Measurements from ENCODE around the gene SH3GLB2. TPM values are rescaled to one million over a fixed set of nuclear protein-coding genes. Genes with fewer than 3 reads are reported as not detected.

The SH3GLB2 gene
- total RNA-seq, 1 donor from 2014 or later, result 76.1 TPM

DNA sequence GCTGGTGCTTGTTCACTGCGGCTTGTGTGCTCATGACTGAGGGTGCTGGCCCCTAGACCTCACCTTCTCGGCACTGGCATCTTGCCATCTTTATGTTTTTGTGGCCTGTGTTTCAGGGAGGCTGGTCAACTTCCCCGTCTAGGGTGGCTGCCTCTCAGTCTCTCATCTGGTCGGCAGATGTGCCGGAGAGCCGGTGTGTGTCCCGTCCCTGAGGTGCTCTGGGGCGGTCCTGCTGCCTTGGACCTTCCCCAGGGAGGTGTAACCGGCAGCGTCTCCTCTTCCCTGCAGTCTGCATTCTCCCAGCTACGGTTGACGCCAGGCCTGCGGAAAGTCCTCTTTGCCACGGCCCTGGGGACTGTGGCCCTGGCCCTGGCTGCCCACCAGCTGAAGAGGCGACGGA is 13.9 kb upstream of the SH3GLB2 start:
- no peaks in the 10 kb centered on the region for H3K27me3 Mint-ChIP-seq (ENCODE audit: low read depth)
- no peak overlapping the region for H3K4me3 Mint-ChIP-seq
- no peak for DNase-seq (ENCODE audit: low read depth, low spot score)
- TF ChIP-seq, protein P1, sequence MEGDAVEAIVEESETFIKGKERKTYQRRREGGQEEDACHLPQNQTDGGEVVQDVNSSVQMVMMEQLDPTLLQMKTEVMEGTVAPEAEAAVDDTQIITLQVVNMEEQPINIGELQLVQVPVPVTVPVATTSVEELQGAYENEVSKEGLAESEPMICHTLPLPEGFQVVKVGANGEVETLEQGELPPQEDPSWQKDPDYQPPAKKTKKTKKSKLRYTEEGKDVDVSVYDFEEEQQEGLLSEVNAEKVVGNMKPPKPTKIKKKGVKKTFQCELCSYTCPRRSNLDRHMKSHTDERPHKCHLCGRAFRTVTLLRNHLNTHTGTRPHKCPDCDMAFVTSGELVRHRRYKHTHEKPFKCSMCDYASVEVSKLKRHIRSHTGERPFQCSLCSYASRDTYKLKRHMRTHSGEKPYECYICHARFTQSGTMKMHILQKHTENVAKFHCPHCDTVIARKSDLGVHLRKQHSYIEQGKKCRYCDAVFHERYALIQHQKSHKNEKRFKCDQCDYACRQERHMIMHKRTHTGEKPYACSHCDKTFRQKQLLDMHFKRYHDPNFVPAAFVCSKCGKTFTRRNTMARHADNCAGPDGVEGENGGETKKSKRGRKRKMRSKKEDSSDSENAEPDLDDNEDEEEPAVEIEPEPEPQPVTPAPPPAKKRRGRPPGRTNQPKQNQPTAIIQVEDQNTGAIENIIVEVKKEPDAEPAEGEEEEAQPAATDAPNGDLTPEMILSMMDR (conservative IDR thresholded peaks at IDR 0.05), result no peak
- H3K36me3 Mint-ChIP-seq (ENCODE audit: low read depth), result no peaks in the 10 kb centered on the region
- peaks cover 11% of the 10 kb centered on the region for H3K4me1 Mint-ChIP-seq
- H3K9me3 Mint-ChIP-seq, result no peaks in the 10 kb centered on the region
- no peak overlapping the region for H3K27ac Mint-ChIP-seq (ENCODE audit: unreplicated experiment)

DNA sequence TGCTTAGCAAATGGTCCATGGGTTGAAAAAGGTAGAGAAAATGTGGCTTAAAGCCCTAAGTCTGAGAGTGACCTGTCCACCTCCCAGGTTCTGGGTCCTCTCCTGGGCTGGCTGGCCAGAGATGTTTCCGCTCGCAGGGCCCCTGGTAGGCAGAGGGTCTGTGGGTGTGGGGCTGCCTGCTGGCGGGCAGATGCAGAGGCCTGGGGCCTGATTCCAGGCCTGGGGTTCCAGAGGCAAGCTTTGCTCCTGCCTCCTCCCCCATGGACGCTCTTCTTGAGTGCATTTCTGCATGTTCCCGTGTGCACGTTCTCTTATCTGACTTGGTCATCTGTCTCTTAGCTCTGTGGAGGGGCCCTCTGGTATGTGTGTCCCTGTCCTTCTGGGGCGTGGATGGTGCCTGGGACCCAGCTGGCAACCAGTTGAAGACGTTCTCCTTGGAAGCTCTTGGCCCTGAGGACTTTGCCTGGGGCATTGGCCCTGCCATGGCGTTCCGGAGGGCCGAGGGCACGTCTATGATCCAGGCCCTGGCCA is 12.0 kb upstream of the SH3GLB2 start:
- no peaks in the 10 kb centered on the region for H3K9me3 Mint-ChIP-seq
- H3K27me3 Mint-ChIP-seq (ENCODE audit: low read depth), result no peaks in the 10 kb centered on the region
- no peak for DNase-seq (ENCODE audit: low read depth, low spot score)
- H3K4me3 Mint-ChIP-seq, result peak overlapping the region; percentile 76
- H3K36me3 Mint-ChIP-seq (ENCODE audit: low read depth), result no peaks in the 10 kb centered on the region
- H3K27ac Mint-ChIP-seq (ENCODE audit: unreplicated experiment), result no peak overlapping the region
- TF ChIP-seq, protein P1 (conservative IDR thresholded peaks at IDR 0.05), result no peak
- peaks cover 24% of the 10 kb centered on the region for H3K4me1 Mint-ChIP-seq

DNA sequence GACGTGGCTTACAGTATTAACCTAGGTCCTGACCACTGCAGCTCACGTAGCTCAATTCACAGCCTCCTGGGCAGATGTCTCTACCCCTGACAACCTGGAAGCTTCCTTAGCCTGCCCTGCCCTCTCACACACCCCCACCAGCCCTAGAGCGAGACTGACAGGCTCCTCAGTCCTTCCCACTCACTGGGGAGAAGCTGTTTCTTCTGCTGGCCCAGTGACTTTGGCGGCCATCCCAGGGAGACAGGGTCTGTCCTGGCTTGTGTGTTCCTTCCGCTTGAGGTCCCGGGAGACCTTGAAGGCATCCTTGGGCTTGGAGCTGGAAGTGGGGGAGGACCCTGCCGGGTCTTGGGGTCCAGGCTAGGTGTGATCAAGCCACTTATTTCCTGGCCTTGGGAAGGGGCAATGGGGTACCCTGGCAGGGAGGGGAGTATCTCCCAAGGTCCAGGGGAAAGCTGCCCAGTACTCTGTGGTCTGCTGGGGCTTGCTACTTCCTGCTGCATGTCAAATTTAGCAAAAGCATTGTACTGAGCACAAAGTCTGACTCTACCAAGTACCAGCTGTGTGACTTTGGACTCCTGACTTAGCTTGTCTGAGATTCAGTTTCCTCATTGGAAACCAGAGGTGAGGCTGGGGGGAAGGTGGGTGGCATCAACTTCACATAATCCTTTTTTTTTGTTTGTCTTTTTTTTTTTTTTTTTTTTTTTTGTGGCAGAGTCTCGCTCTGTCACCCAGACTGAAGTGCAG is 10.2 kb upstream of the SH3GLB2 start:
- no peak for DNase-seq (ENCODE audit: low read depth, low spot score)
- TF ChIP-seq, protein P1 (conservative IDR thresholded peaks at IDR 0.05), result no peak
- H3K36me3 Mint-ChIP-seq (ENCODE audit: low read depth), result no peaks in the 10 kb centered on the region
- peak overlapping the region; percentile 92 for H3K4me3 Mint-ChIP-seq
- H3K27me3 Mint-ChIP-seq (ENCODE audit: low read depth), result no peaks in the 10 kb centered on the region
- peaks cover 24% of the 10 kb centered on the region for H3K4me1 Mint-ChIP-seq
- H3K9me3 Mint-ChIP-seq, result no peaks in the 10 kb centered on the region
- H3K27ac Mint-ChIP-seq (ENCODE audit: unreplicated experiment), result no peak overlapping the region

DNA sequence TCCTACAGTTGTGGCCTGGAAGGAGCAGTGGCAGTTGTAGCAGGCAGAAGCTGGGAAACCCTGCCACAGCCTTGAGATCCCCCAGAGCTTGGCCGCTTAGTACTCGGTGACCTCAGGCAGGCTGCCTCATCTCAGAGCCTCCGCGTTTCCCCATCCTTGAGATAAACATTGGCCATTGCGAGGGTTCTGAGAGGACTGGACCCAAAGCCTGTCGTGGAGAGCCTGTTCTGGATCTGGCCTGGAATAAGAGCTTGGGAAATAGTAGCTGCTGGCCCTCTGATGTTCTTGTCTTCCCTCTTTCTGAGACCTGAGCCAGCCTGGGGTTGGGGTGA is 9.6 kb upstream of the SH3GLB2 start:
- Mint-ChIP-seq H3K27ac (ENCODE audit: unreplicated experiment) (no peak overlapping the region), H3K27me3 (ENCODE audit: low read depth) (no peaks in the 10 kb centered on the region), H3K4me1 (peaks cover 24% of the 10 kb centered on the region), H3K4me3 (peak overlapping the region; percentile 92), H3K9me3 (no peaks in the 10 kb centered on the region), H3K36me3 (ENCODE audit: low read depth) (no peaks in the 10 kb centered on the region)
- TF ChIP-seq, protein P1 (conservative IDR thresholded peaks at IDR 0.05), result no peak
- DNase-seq (ENCODE audit: low read depth, low spot score), result no peak

DNA sequence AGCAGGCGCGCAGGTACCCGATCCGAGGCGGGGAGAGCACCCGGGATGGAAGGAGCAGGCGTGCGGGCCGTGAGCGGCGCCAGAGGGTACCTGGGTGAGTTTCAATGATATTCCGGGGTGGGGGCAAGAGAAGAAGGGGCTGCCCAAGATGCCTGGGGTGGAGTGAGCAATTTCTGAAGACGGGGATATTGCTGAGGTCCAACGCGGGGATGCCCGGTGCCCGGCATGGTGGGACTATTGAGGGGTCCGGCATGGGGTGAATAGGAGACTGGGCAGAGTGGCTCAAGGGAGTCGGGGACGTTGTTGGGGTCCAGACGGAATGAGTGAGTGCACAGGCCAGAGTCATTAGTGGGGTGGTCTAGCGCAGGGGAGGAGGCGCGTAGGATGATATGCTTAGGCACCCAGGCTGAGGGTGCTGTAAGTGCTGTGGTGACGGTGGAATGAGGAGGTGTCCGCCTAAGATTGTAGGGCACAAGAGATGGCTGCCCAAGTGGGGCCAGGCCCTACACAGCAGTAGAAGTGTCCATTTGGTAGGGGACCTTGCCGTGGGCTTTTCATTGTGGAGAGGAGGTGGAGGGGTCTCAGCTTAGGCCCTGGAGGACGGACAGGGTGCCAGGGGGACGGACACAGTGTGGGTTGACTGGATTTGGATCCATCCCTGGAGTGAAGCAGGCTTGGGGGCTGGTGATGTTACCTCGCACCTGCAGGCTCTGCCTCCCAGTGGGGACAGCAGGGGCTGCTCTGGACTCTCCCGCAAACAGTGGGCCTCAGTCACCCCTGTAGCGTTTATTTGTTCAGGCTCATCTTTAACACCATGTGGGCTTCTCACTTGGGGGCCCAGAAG is 9.0 kb upstream of the SH3GLB2 start:
- Mint-ChIP-seq H3K27me3 (ENCODE audit: low read depth) (no peaks in the 10 kb centered on the region), H3K9me3 (no peaks in the 10 kb centered on the region), H3K36me3 (ENCODE audit: low read depth) (no peaks in the 10 kb centered on the region), H3K4me1 (peaks cover 24% of the 10 kb centered on the region), H3K4me3 (peak overlapping the region; percentile 92), H3K27ac (ENCODE audit: unreplicated experiment) (peak overlapping the region; percentile 70)
- TF ChIP-seq, protein P1 (conservative IDR thresholded peaks at IDR 0.05), result no peak
- DNase-seq (ENCODE audit: low read depth, low spot score), result no peak

Measured in neural crest cell (in vitro differentiated cells).